Effector memory CD4-positive, alpha-beta T cell (primary cell): ENCODE results near the gene OR10A4.
"Not testable (repeated sequence)": the region's sequence is repeated elsewhere in the genome, so short reads cannot be mapped to it uniquely, and the experiment has no call there.

ENCODE experiments used
- DNase-seq, 3 donors: peaks; one replicate each; pipeline ENCODE4 v3.0.0-alpha.2; 2020
- H3K27ac ChIP-seq: 2 replicates; pipeline ENCODE4 v1.7.0; 2013; ENCODE audit warnings: mild to moderate bottlenecking, low read length, moderate library complexity; ENCODE audit not compliant: insufficient read depth, poor library complexity, severe bottlenecking
- H3K27me3 ChIP-seq: replicated peaks from 2 replicates; pipeline ENCODE4 v1.7.0; 2013; ENCODE audit warnings: mild to moderate bottlenecking, low read length; ENCODE audit not compliant: insufficient read depth, control insufficient read depth, poor library complexity, severe bottlenecking
- H3K36me3 ChIP-seq: 2 replicates; pipeline ENCODE4 v1.7.0; 2013; ENCODE audit warnings: mild to moderate bottlenecking, low read length, moderate library complexity; ENCODE audit not compliant: control insufficient read depth, insufficient read depth
- H3K4me1 ChIP-seq: 2 replicates; pipeline ENCODE4 v1.7.0; 2013; ENCODE audit warnings: low read length, mild to moderate bottlenecking; ENCODE audit not compliant: control insufficient read depth, insufficient read depth, poor library complexity, severe bottlenecking
- H3K4me3 ChIP-seq: 2 replicates; pipeline ENCODE4 v1.7.0; 2013; ENCODE audit warnings: low read length, low read depth, mild to moderate bottlenecking; ENCODE audit not compliant: insufficient read depth, poor library complexity, severe bottlenecking
- H3K9me3 ChIP-seq: 2 replicates; pipeline ENCODE4 v1.7.0; 2013; ENCODE audit warnings: mild to moderate bottlenecking, low read length, moderate library complexity; ENCODE audit not compliant: control insufficient read depth

OR10A4 gene

DNA sequence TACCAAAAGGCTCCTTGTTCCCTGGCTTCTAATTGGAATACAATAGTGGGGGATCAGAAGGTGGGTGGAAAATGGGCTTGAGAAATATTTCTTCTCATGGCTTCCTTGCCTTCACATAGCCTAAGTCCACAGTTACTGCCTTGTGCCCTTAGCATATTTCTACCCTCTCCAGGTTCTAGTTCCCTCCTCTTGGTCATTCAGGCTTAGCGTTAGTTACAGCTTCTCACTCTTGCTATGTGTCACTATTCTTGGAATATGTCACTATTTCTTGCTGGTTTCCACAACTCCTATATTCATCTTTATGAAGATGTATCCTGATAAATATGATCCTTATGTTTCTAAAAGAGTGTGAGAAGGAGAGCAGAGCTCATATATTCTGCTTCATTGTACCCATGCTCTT lies 13.4 kb downstream of the OR10A4 start:
- Histone ChIP-seq H3K9me3 (no peaks in the 10 kb centered on the region), H3K27ac (no peak overlapping the region), H3K4me3 (no peak overlapping the region), H3K36me3 (no peaks in the 10 kb centered on the region), H3K27me3 (no peaks in the 10 kb centered on the region), H3K4me1 (no peaks in the 10 kb centered on the region)
- DNase-seq: no peak

DNA sequence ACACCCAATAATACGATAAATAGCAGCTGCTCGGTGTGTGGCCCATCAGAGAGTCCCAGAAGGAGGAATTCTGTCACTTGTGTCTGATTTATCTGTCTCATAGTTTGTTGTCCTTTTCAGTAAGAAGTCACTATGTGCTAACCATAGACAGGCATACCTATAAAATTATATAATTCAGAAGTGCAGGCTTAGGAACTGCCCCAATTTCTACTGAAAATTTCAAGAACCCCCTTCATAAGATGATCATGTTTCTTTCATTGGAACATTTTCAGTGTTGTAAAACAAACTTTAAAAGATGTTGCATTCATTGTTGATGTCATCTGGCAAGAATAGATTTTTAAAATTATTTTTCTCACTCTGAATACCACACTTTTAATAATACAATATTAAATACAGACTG lies 16.0 kb downstream of the OR10A4 start, which contains the start of gene OR2D2:
TSS of gene OR2D2 (minus strand) at position 101 of the 400 bp plus-strand sequence. CDS start at position 101, 0 bp downstream.
- Histone ChIP-seq H3K4me3 (no peak within 1 kb of the TSS), H3K36me3 (no peaks in the 10 kb centered on the region), H3K27me3 (no peaks in the 10 kb centered on the region), H3K9me3 (no peaks in the 10 kb centered on the region), H3K27ac (no peak within 1 kb of the TSS), H3K4me1 (no peaks in the 10 kb centered on the region)
- no peak for DNase-seq

DNA sequence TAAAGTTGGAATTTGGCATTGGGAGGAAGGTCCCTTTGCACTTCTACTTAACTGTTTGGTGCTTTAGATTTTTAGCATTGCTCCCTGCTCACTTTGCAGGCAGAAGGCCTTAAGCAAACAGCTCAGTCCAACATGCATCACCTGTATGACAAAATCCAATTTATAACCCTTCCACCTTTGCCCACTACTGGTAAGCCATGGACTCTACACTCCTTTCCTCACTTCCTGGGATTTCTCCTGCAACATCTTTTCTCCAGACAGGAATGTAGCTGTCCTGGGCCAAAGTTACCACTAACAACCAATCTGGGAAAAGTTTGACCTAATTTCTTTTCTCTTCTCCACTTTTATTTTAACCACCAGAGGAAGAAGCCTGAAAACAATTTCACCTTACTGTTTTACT lies 17.7 kb downstream of the OR10A4 start:
- no peaks in the 10 kb centered on the region for H3K27me3 ChIP-seq
- no peak overlapping the region for H3K27ac ChIP-seq
- no peaks in the 10 kb centered on the region for H3K9me3 ChIP-seq
- H3K4me1 ChIP-seq: no peaks in the 10 kb centered on the region
- H3K4me3 ChIP-seq: no peak overlapping the region
- no peak for DNase-seq
- no peaks in the 10 kb centered on the region for H3K36me3 ChIP-seq

DNA sequence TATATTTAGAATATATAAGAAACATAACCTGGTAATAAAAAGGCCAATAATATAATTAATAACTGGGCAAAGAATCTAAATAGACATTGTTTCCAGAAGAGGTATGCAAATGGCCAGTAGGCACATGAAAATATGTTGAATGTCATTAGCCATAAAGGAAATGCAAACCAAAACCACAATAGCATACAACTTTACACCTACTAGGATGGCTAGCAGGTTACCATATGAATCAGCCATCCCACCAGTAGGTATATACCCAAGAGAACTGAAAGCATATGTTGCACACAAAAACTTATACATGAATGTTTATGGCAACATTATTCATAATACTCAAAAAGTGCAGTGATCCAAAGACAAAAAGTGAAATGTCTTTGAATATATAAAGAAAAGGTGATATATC lies 18.6 kb downstream of the OR10A4 start:
- Histone ChIP-seq H3K4me1 (no peaks in the 10 kb centered on the region), H3K4me3 (no peak overlapping the region), H3K27ac (no peak overlapping the region), H3K27me3 (no peaks in the 10 kb centered on the region), H3K9me3 (no peaks in the 10 kb centered on the region), H3K36me3 (no peaks in the 10 kb centered on the region)
- DNase-seq: no peak

DNA sequence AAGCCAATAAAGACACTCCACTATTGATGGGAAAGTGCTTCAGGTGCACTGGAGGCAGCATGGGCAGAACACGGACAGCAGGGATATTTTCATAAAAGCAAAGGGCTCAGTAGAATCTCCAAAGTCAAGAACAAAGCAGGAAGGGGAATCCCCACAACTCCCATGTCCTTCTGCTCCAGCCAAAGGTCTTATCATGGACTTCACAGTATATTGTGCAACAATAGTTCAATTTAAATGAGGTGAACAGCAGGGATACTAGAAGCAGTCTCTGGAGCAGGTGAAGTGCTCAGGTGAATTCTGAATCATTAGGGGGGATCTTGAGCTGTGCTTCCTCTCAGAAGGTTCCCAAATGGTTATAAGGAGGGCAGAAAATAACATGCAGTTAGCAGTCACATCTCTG lies 22.5 kb downstream of the OR10A4 start:
- Histone ChIP-seq H3K4me1 (no peaks in the 10 kb centered on the region), H3K9me3 (no peaks in the 10 kb centered on the region), H3K27ac (no peak overlapping the region), H3K27me3 (peaks cover 4% of the 10 kb centered on the region), H3K4me3 (no peak overlapping the region), H3K36me3 (no peaks in the 10 kb centered on the region)
- no peak for DNase-seq

DNA sequence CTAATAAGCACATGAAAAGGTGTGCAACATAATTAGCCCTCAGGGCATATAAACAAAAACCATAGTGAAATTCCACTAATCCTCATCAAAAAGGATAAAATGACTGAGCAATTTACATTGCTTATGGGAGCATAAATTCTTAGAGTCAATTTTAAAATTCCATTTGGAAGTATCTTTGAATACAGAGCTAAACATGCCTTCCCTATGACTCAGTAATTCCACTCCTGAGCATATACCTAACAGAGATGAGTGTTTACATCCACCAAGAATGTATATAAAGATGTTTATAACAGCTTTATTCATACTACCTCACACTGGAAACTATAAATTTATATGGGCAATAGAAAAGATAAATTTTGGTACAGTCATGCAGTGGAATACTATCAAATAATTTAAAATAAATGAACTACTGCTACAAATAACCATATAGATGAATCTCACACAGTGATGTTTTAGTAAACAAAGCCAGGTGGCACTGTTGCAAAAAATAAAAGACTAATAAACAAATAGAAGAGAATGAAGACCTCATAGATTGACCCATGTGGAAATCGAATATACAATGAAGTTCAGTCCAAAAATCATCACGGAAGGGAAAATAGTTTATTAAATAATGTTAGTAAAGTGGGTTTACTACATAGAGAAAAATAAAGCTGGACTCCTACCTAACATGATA lies 24.0 kb downstream of the OR10A4 start:
- Histone ChIP-seq H3K9me3 (no peaks in the 10 kb centered on the region), H3K4me1 (no peaks in the 10 kb centered on the region), H3K36me3 (no peaks in the 10 kb centered on the region), H3K27me3 (peaks cover 4% of the 10 kb centered on the region), H3K4me3 (no peak overlapping the region), H3K27ac (no peak overlapping the region)
- DNase-seq: no peak

DNA sequence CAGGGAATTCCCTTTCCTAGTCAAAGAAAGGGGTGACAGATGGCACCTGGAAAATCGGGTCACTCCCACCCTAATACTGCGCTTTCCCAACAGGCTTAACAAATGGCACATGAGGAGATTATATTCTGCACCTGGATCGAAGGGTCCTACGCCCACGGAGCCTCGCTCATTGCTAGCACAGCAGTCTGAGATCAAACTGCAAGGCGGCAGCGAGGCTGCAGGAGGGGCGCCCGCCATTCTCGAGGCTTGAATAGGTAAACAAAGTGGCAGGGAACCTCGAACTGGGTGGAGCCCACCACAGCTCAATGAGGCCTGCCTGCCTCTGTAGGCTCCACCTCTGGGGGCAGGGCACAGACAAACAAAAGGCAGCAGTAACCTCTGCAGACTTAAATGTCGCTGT lies 28.4 kb downstream of the OR10A4 start:
- not testable (repeated sequence) for H3K9me3 ChIP-seq, DNase-seq, H3K36me3 ChIP-seq, H3K27ac ChIP-seq, H3K27me3 ChIP-seq, H3K4me3 ChIP-seq, H3K4me1 ChIP-seq

DNA sequence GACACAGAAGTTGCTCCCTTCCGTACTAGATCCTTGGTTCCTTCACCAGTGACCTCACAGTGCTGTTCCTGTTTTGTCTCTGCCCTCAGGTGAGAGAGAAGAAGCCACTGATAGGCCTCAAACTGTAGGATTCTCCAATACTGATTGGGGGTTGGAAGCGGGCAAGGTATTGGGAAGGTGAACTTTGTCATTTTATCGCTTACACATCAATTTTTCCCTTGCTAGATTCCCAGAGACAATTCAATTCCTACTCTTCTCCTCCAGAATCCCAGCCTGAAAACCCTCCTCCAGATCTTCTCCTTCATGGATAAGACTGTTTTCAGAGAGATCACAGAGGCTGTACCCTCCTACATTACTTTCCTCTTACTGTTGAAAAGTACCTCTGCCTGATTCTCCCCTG lies 35.0 kb downstream of the OR10A4 start:
- H3K4me3 ChIP-seq: no peak overlapping the region
- no peaks in the 10 kb centered on the region for H3K36me3 ChIP-seq
- no peak for DNase-seq
- no peaks in the 10 kb centered on the region for H3K4me1 ChIP-seq
- H3K27ac ChIP-seq: no peak overlapping the region
- no peaks in the 10 kb centered on the region for H3K27me3 ChIP-seq
- H3K9me3 ChIP-seq: no peaks in the 10 kb centered on the region

DNA sequence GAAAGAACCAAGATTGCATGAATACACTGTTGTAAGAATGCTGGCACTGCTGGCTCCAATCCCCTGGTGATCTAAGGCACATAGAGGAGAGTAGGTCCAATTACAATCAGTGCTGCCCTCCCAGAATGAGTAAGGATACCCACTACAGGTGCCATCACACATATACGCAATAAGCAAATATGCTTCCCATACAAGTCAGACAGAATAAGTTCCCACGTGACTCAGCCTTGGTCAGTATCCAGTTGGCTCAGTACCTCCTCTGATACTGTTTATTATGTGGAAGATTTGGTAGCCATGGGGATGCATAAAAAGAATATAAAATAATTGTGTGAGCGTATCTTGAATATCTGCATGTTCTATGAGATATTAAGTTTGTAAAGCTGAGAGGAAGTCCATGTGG lies 35.5 kb downstream of the OR10A4 start:
- no peak overlapping the region for H3K27ac ChIP-seq
- H3K27me3 ChIP-seq: no peaks in the 10 kb centered on the region
- H3K9me3 ChIP-seq: no peaks in the 10 kb centered on the region
- H3K4me3 ChIP-seq: no peak overlapping the region
- no peaks in the 10 kb centered on the region for H3K36me3 ChIP-seq
- DNase-seq: no peak
- no peaks in the 10 kb centered on the region for H3K4me1 ChIP-seq

DNA sequence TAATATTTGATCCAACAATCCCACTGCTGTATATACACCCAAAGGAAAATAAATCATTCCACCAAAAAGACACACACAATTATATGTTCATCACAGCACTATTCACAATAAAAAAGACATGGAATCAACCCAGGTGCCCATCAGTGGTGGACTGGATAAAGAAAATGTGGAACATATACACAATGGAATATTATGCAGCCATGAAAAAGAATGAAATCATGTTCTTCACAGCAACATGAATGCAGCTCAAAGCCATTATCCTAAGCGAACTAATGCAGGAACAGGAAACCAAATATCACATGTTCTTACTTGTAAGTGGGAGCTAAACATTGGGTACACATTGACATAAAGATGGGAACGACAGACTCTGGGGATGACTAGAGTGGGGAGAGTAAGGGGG lies 43.3 kb downstream of the OR10A4 start:
- Histone ChIP-seq H3K27me3 (no peaks in the 10 kb centered on the region), H3K27ac (no peak overlapping the region), H3K9me3 (no peaks in the 10 kb centered on the region), H3K36me3 (no peaks in the 10 kb centered on the region), H3K4me1 (no peaks in the 10 kb centered on the region), H3K4me3 (no peak overlapping the region)
- DNase-seq: no peak
